HG02840 (cell line): ENCODE measurements around the gene KCNQ1.
A peak's percentile ranks its signal among the peaks of the same experiment; 100 is the strongest.

Experiments
- ATAC-seq: cut with Tn5 transposase; IDR thresholded peaks from one replicate; pipeline ENCODE4 v1.9.1; 2021; ENCODE audit warnings: mild to moderate bottlenecking, moderate library complexity, moderate number of reproducible peaks; ENCODE audit not compliant: unreplicated experiment, low FRiP score

KCNQ1 gene

GRCh38 chr11:2444821-2445745 lies at the start of gene KCNQ1:
TSS of gene KCNQ1 (plus strand) at chr11:2445008. CDS start at chr11:2445099, 91 bp downstream.
- ATAC-seq, result no peak

- no peak for ATAC-seq
Observed at GRCh38 chr11:2395211-2395730, 49.5 kb upstream of the KCNQ1 start.

- ATAC-seq, result no peak
Observed at GRCh38 chr11:2395856-2396255, 49.0 kb upstream of the KCNQ1 start.

GRCh38 chr11:2396471-2396870 lies 48.3 kb upstream of the KCNQ1 start:
- ATAC-seq, result no peak

GRCh38 chr11:2397005-2397404 lies 47.8 kb upstream of the KCNQ1 start:
- ATAC-seq, result no peak

GRCh38 chr11:2398664-2399355 lies 46.0 kb upstream of the KCNQ1 start:
- ATAC-seq, result no peak

- ATAC-seq, result peak; percentile 6
Observed at GRCh38 chr11:2399488-2400068, 45.2 kb upstream of the KCNQ1 start.

- peak; percentile 85 for ATAC-seq
Observed at GRCh38 chr11:2400069-2400761, 44.6 kb upstream of the KCNQ1 start, which contains the start of gene TSSC4. TSS of gene TSSC4 (plus strand) at chr11:2400750. CDS start at chr11:2402634, 1,884 bp downstream.

GRCh38 chr11:2400762-2401435 lies 43.9 kb upstream of the KCNQ1 start:
- ATAC-seq, result peak; percentile 4

- ATAC-seq, result no peak
Observed at GRCh38 chr11:2401436-2401984, 43.3 kb upstream of the KCNQ1 start.

- ATAC-seq, result no peak
Observed at GRCh38 chr11:2402106-2402505, 42.7 kb upstream of the KCNQ1 start.

GRCh38 chr11:2402890-2403645 lies 41.7 kb upstream of the KCNQ1 start:
- no peak for ATAC-seq

GRCh38 chr11:2404735-2405196 lies 40.0 kb upstream of the KCNQ1 start:
- no peak for ATAC-seq

GRCh38 chr11:2406451-2406850 lies 38.4 kb upstream of the KCNQ1 start:
- no peak for ATAC-seq

GRCh38 chr11:2406878-2407410 lies 37.9 kb upstream of the KCNQ1 start:
- ATAC-seq, result no peak

GRCh38 chr11:2408671-2409070 lies 36.1 kb upstream of the KCNQ1 start:
- ATAC-seq, result no peak

GRCh38 chr11:2409126-2409525 lies 35.7 kb upstream of the KCNQ1 start:
- no peak for ATAC-seq
